ENCODE measurements around the gene GPRC5A. TPM values are rescaled to one million over a fixed set of nuclear protein-coding genes. Genes with fewer than 3 reads are reported as not detected.
A peak's percentile ranks its signal among the peaks of the same experiment; 100 is the strongest.

GPRC5A gene
- total and polyA plus RNA-seq, 5 experiments from 2014 or later: not detected

DNA sequence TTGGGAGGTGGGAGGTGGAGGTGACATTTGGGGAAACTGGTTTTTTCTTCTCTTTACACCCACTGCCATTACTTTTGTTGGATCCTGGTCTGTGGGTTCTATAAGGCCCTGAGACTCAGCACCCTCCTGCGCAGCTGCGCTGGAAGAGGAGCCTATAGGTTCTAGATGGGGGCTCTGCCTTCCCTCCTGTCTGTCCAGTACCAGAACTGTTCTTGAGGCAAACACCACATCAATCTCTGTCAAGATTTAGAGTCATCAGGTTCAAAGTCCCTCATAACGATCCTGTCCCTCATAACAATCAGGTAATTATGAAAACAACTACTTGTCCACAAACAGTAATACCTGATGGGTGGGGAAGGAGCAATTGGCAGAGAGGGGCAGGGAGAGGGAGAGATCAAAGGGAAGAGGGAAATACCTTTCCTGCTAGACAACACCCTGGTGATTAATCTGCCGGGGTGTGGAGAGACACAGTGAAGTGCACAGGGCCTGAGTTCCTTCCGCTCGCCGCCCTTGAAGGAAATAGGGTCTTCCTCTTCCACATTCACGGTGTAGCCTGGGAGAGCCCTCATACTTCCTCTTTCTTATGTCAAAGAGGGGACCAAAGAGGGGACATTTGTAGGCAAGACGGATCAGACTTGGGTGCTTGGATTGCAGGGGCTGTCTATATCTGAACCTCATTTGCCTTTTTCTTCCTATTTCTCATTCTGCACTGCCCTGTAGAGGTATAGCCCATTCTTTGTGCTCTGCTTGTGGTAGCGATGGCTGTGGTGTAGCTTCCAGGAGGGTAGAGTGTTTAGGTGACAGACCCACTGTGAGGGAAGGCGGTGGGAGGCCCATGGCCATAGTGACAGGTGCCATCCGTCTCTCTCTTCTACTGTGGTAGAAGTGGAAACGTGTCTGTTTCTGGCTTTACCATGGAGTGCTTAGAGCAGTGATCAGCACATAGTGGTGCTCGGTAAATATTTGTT, 12.6 kb downstream of the GPRC5A start:
- ATAC-seq (no peak), DNase-seq (no peak)
- H3K4me3 Mint-ChIP-seq: no peak overlapping the region
- peaks cover 2 to 10% (median 5%) of the 10 kb centered on the region in 5 donors for H3K27me3 Mint-ChIP-seq
- POLR2A ChIA-PET: no interaction called here
- H3K36me3 Mint-ChIP-seq: no peaks in the 10 kb centered on the region
- peaks cover under 1 to 5% (median 2%) of the 10 kb centered on the region in 4 donors for H3K4me1 Mint-ChIP-seq
- H3K27ac Mint-ChIP-seq: no peak overlapping the region
- no peaks in the 10 kb centered on the region for H3K9me3 Mint-ChIP-seq

DNA sequence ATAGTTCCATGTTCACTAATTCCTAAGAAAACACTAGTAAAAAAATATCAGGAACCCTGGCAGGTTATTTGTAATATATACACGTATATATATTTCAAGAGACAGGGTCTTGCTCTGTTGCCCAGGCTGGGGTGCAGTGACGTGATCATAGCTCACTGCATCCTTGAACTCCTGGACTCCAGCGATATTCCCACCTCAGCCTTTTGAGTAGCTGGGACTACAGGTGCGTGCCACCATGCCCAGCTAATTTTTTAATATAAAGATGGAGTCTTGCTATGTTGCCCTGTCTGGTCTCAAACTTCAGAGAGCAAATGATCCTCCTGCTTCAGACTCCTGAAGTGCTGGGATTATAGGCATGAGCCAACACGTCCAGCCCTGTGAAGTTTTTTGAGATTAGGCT, 16.2 kb downstream of the GPRC5A start:
- Mint-ChIP-seq H3K27ac (no peak overlapping the region), H3K36me3 (no peaks in the 10 kb centered on the region), H3K4me3 (no peak overlapping the region), H3K4me1 (peaks cover 12 to 23% (median 19%) of the 10 kb centered on the region in 4 donors), H3K9me3 (no peaks in the 10 kb centered on the region), H3K27me3 (peaks cover 0 to 10% (median 3%) of the 10 kb centered on the region in 5 donors)
- ATAC-seq (no peak), DNase-seq (no peak)
- POLR2A ChIA-PET: no interaction called here

DNA sequence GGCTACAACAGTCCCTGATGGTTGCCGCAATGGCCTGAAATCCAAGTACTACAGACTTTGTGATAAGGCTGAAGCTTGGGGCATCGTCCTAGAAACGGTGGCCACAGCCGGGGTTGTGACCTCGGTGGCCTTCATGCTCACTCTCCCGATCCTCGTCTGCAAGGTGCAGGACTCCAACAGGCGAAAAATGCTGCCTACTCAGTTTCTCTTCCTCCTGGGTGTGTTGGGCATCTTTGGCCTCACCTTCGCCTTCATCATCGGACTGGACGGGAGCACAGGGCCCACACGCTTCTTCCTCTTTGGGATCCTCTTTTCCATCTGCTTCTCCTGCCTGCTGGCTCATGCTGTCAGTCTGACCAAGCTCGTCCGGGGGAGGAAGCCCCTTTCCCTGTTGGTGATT, 16.9 kb downstream of the GPRC5A start:
- no peaks in the 10 kb centered on the region for H3K36me3 Mint-ChIP-seq
- peaks cover 0 to 10% (median 3%) of the 10 kb centered on the region in 5 donors for H3K27me3 Mint-ChIP-seq
- no peak for ATAC-seq
- no peak overlapping the region for H3K4me3 Mint-ChIP-seq
- H3K9me3 Mint-ChIP-seq: no peaks in the 10 kb centered on the region
- H3K27ac Mint-ChIP-seq: peak overlapping the region in 1 of 10 donors; percentile 19
- H3K4me1 Mint-ChIP-seq: peaks cover 12 to 23% (median 19%) of the 10 kb centered on the region in 4 donors
- POLR2A ChIA-PET: no interaction called here
- no peak for DNase-seq

GRCh38 chr12:12908711-12909110, 17.3 kb downstream of the GPRC5A start:
- H3K4me3 Mint-ChIP-seq: peak overlapping the region in 1 of 10 donors; percentile 34
- POLR2A ChIA-PET: no interaction called here
- peak overlapping the region in 5 of 10 donors; percentile 9 to 69 (median 28) for H3K27ac Mint-ChIP-seq
- peaks cover 0 to 10% (median 3%) of the 10 kb centered on the region in 5 donors for H3K27me3 Mint-ChIP-seq
- no peak for DNase-seq
- H3K36me3 Mint-ChIP-seq: no peaks in the 10 kb centered on the region
- ATAC-seq: no peak
- no peaks in the 10 kb centered on the region for H3K9me3 Mint-ChIP-seq
- H3K4me1 Mint-ChIP-seq: peaks cover 12 to 23% (median 19%) of the 10 kb centered on the region in 4 donors

DNA sequence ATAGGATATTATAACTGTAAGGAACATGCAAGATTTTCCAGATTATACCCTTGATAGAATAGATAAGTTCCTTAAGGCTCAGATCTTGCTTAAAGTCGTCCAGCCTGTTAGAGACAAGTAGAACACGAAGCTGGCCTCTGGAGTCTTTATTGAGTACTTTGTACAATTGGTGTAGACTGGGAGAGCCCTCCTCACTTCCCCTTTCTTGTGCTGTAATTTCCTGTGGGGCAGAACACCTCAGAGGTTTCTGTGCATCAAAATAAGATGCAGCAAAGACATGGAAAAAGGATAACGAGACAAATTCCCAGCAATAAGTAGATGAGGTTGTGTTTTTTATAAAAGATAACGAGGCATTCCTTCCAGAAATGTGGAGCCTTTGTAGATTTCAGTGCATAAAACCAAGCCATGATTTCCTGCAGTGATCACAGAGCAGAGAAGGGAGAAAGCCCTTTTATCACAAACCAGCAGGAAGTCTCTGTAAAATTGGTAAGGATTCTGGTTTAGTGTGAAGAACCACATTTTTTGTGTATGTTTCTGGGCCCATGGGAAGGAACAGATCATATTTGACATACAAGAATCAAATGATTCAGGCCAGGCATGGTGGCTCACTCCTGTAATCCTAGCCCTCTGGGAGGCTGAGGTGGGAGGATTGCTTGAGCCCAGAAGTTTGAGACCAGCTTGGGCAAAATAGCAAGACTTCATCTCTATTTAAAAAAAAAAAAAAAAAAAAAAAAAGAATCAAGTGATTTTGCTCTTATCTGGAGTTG, 18.0 kb downstream of the GPRC5A start:
- Mint-ChIP-seq H3K4me3 (peak overlapping the region in 5 of 10 donors; percentile 15 to 48 (median 36)), H3K27ac (peak overlapping the region in 6 of 10 donors; percentile 4 to 73 (median 20)), H3K27me3 (peaks cover 0 to 10% (median 3%) of the 10 kb centered on the region in 5 donors), H3K4me1 (peaks cover 12 to 23% (median 19%) of the 10 kb centered on the region in 4 donors), H3K36me3 (no peaks in the 10 kb centered on the region), H3K9me3 (no peaks in the 10 kb centered on the region)
- POLR2A ChIA-PET: interaction anchor here (0.7 kb wide), 1 partner anchor 1927 kb away, joined by 5 read pairs; no protein-coding TSS in a partner anchor
- ATAC-seq (peak; percentile 33 to 49), DNase-seq (peak in 1 of 10 donors; percentile 4)

DNA sequence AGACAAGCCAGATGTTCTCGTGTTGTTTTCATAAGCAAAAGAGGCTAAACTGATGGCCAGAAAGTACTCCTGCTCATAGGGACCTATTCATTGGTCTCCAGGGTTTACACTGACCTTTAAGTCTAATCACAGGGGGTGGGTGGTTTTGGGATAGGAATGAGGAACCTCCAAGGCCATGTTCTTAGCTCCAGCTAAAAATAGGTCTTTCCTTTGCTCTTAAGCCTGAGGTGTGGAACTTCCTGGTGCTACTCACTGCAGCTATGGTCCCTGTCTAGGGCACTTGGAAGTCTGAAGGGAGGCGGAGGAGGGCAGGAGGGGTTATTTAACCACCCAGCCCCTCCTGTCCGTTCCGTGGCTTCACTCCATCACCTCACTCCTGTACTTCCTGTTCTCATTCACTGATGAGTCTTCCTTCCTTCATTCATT, 18.6 kb downstream of the GPRC5A start:
- POLR2A ChIA-PET: interaction anchor here (0.7 kb wide), 1 partner anchor 1927 kb away, joined by 5 read pairs; no protein-coding TSS in a partner anchor

DNA sequence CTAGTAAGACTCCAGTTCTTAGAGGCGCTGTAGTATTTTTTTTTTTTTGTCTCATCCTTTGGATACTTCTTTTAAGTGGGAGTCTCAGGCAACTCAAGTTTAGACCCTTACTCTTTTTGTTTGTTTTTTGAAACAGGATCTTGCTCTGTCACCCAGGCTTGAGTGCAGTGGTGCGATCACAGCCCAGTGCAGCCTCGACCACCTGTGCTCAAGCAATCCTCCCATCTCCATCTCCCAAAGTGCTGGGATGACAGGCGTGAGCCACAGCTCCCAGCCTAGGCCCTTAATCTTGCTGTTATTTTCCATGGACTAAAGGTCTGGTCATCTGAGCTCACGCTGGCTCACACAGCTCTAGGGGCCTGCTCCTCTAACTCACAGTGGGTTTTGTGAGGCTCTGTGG, 21.3 kb downstream of the GPRC5A start:
- Mint-ChIP-seq H3K27ac (peak overlapping the region in 1 of 10 donors; percentile 63), H3K4me1 (peaks cover 18 to 34% (median 27%) of the 10 kb centered on the region in 4 donors), H3K9me3 (no peaks in the 10 kb centered on the region), H3K4me3 (no peak overlapping the region), H3K27me3 (peaks cover 6 to 15% (median 8%) of the 10 kb centered on the region in 5 donors), H3K36me3 (no peaks in the 10 kb centered on the region)
- POLR2A ChIA-PET: no interaction called here
- ATAC-seq (no peak), DNase-seq (no peak)

More for the DNA sequence above, 18.6 kb downstream of the GPRC5A start:
- ATAC-seq (no peak), DNase-seq (no peak)
- H3K4me3 Mint-ChIP-seq: peak overlapping the region in 1 of 10 donors; percentile 64
- peaks cover 12 to 23% (median 19%) of the 10 kb centered on the region in 4 donors for H3K4me1 Mint-ChIP-seq
- no peaks in the 10 kb centered on the region for H3K36me3 Mint-ChIP-seq
- H3K27ac Mint-ChIP-seq: peak overlapping the region in 6 of 10 donors; percentile 4 to 84 (median 44)
- peaks cover 0 to 10% (median 3%) of the 10 kb centered on the region in 5 donors for H3K27me3 Mint-ChIP-seq
- no peaks in the 10 kb centered on the region for H3K9me3 Mint-ChIP-seq

- peaks cover 6 to 15% (median 13%) of the 10 kb centered on the region in 5 donors for H3K27me3 Mint-ChIP-seq
- no peaks in the 10 kb centered on the region for H3K36me3 Mint-ChIP-seq
- POLR2A ChIA-PET: interaction anchor here (0.9 kb wide), 1 partner anchor 297 kb away, joined by 3 read pairs; no protein-coding TSS in a partner anchor
- H3K4me3 Mint-ChIP-seq: no peak overlapping the region
- H3K27ac Mint-ChIP-seq: no peak overlapping the region
- no peak for DNase-seq
- H3K9me3 Mint-ChIP-seq: no peaks in the 10 kb centered on the region
- H3K4me1 Mint-ChIP-seq: peaks cover 6 to 14% (median 9%) of the 10 kb centered on the region in 4 donors
- no peak for ATAC-seq
Observed at GRCh38 chr12:12915656-12916055, 24.3 kb downstream of the GPRC5A start.

DNA sequence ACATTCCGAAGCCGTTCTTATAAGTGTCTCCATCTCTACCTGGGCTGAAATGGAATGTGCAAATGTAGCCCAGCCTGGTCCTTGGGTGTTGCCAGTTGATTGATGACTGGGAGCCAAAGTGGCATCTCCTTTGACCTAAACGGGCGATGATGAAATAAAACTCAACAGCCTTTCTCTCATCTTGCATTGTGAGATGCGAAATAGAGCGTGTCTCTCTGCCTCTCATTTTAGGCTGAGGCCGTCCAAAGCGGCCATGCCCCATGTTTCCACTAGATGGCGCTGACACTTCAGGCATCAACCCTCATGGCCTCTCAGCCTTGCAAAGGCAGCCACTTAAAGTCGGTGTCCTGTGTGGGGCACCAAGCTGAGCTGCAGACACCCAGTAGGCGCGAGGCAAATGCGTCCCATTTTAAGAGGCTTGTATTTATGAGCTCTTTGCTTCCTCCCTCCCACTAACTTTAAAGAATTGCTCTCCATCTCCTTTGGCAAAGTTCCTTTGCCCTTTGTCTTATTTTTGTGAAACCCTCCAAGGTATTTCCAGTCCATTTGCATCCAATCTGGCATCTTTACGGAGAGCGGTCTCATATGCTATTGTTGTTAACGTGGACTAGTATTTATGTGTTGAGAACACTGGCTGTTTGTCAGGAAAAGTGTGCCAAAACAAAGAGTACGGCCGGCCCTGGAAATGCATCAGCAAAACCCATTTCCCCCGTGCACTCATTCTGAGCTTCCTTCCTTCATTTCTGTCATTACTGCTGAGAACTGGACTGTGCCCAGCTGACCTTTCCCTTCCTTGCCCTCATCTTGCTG, 25.0 kb downstream of the GPRC5A start:
- POLR2A ChIA-PET: interaction anchor here (0.9 kb wide), 1 partner anchor 296 kb away, joined by 3 read pairs; no protein-coding TSS in a partner anchor
- H3K9me3 Mint-ChIP-seq: no peaks in the 10 kb centered on the region
- peak; percentile 65 to 91 (median 82) for DNase-seq
- ATAC-seq: peak; percentile 99 to 100
- peaks cover 6 to 15% (median 13%) of the 10 kb centered on the region in 5 donors for H3K27me3 Mint-ChIP-seq
- H3K27ac Mint-ChIP-seq: peak overlapping the region in 1 of 10 donors; percentile 14
- no peaks in the 10 kb centered on the region for H3K36me3 Mint-ChIP-seq
- H3K4me1 Mint-ChIP-seq: peaks cover 6 to 11% (median 8%) of the 10 kb centered on the region in 4 donors
- peak overlapping the region in 4 of 10 donors; percentile 2 to 45 (median 22) for H3K4me3 Mint-ChIP-seq

DNA sequence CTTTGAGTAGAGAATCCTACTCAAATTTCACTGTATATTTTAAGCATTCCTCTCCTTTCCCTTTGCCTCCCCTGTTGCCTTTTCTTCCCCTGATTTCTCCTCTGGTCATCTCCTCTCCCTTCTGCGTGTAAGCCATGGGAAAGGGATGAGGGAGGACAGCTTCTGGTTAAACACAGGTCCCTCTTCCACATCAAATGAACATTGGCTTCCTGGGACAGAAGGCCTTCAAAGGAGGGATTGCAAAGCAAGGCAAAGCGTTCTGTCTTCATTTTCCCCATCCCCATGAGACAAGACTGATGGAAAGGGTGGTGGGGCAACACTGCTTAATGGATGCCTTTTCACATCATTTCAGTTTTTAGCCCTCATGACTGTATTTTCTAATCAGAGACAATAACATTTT, 26.2 kb downstream of the GPRC5A start:
- ATAC-seq (no peak), DNase-seq (no peak)
- no peaks in the 10 kb centered on the region for H3K9me3 Mint-ChIP-seq
- H3K36me3 Mint-ChIP-seq: no peaks in the 10 kb centered on the region
- H3K4me3 Mint-ChIP-seq: no peak overlapping the region
- no peak overlapping the region for H3K27ac Mint-ChIP-seq
- H3K4me1 Mint-ChIP-seq: peaks cover 6 to 11% (median 8%) of the 10 kb centered on the region in 4 donors
- H3K27me3 Mint-ChIP-seq: peaks cover 6 to 15% (median 13%) of the 10 kb centered on the region in 5 donors
- POLR2A ChIA-PET: no interaction called here

GRCh38 chr12:12918781-12919389, 27.5 kb downstream of the GPRC5A start:
- POLR2A ChIA-PET: no interaction called here
- no peak overlapping the region for H3K4me3 Mint-ChIP-seq

More at GRCh38 chr12:12918781-12919389, 27.5 kb downstream of the GPRC5A start:
- peaks cover 6 to 11% (median 8%) of the 10 kb centered on the region in 4 donors for H3K4me1 Mint-ChIP-seq
- H3K27ac Mint-ChIP-seq: no peak overlapping the region
- H3K36me3 Mint-ChIP-seq: no peaks in the 10 kb centered on the region
- H3K27me3 Mint-ChIP-seq: peaks cover 6 to 15% (median 13%) of the 10 kb centered on the region in 5 donors
- no peak for ATAC-seq
- H3K9me3 Mint-ChIP-seq: no peaks in the 10 kb centered on the region
- no peak for DNase-seq
